ENCODE measurements around the gene SOX13.

GRCh38 chr1:204065986-204066300, 7.0 kb upstream of the SOX13 start:
- no peak for TF ChIP-seq CTCF (IDR thresholded peaks at IDR 0.05)
- TF ChIP-seq POLR2AphosphoS5 (IDR thresholded peaks at IDR 0.05) = no peak
- TF ChIP-seq EP300 (IDR thresholded peaks at IDR 0.05) = no peak
- no peak for TF ChIP-seq POLR2A (IDR thresholded peaks at IDR 0.05)
